LNCAP (cell line): ENCODE results near the gene VIPAS39.

Experiments used
- CTCF ChIP-seq: fragments of 450-650 bp; IDR thresholded peaks from 2 replicates; pipeline ENCODE4 v1.5.1; 2017; ENCODE audit warnings: mild to moderate bottlenecking

The VIPAS39 gene

GRCh38 chr14:77491056-77491455 is 33.7 kb upstream of the VIPAS39 start:
- TF ChIP-seq CTCF, result no peak

DNA sequence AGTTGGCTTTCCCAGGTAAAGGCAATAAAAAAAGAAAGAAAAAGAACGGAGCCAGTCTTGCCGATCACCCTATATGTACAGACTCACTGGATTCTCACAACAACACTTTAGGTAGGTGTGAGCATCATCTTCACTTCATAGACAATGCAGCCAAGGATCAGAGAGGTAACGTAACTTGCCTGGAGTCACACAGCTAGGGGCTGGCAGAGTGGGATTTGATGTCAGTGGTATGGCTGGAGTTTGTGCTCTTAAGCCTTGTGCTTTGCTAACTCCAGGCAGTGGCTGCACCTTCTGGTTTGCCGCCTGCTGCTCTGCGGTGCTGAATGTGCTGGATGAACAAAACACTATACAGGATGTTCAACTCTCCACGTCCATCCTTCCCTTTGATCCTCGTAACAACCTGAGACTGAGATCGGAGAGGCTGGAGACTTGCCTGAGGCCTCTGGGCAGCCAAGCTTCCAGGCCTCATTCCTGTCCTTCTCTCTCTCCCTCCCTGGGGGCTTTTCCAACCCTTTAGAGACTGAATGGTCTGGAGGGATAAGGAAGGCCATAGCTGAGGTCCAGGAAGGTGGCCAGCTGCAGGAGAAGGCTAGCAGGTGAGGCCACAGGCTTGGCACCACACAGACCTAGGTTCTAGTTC is 33.1 kb upstream of the VIPAS39 start:
- TF ChIP-seq CTCF, result no peak

DNA sequence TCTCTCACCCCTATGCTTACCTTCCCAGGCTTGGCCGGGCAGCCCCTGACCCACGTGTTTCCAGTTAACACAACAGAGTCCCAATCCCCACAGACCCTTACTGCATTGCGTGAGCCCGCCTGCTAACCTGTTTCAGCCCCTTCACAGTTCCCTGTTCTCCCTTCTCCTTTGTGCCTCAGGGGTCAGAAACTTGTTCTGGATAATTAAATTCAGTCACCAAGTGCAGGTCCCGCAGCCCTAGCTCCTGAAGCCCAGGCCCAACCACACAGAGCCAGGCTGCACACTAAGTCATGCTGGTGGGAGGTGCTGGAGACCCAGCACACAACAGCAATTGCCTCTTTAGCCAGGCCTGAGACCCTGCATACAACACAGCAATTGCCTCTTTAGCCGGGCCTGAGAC is 31.6 kb upstream of the VIPAS39 start:
- no peak for TF ChIP-seq CTCF

DNA sequence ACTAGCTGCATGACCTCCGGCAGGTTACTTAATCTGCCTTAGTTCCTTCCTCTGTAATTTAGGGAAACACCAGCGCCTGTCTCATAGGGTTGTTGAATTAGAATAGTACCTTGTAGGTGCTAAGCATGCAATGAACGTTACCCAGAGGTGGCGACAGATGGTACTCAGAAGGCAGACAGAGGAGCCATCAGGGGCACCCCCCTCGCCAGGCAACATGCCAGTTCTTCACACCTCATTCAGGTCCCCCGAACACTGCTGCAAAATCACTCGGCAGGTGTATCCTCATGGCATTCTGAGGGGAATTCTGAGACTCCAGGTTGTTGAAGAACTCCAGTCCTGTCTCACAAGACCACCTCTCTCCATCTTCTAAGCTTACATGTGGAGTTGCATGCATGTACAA is 31.2 kb upstream of the VIPAS39 start:
- TF ChIP-seq CTCF, result no peak

GRCh38 chr14:77485901-77486678 is 28.7 kb upstream of the VIPAS39 start:
- no peak for TF ChIP-seq CTCF

GRCh38 chr14:77485256-77485655 is 27.9 kb upstream of the VIPAS39 start:
- TF ChIP-seq CTCF, result no peak

DNA sequence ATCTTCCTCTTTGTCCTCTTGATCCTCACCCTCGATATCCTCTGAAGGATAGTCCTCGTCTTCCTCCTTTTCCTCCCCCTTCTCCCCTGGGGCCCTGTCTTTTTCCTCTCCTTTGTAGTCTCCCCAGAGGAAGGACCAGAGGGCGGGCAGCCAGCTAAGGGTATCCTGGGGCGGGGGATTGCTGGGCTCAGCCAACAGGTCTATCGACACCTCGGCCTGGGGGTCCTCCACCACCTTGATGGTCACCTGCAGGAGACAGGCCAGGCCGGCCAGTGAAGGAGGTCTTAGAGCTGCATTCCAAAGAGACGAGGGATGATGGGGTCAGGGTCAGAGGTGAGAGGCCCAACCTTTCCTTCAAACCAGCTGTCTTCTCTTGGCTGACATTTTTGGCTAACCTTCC is 25.0 kb upstream of the VIPAS39 start:
- TF ChIP-seq CTCF, result no peak
